K562 (cell line): ENCODE measurements around the gene SOS2. TPM values are rescaled to one million over a fixed set of nuclear protein-coding genes. Genes with fewer than 3 reads are reported as not detected.
A peak's percentile ranks its signal among the peaks of the same experiment; 100 is the strongest.

Experiments used
- ARID4B ChIP-seq: sonication (generic); formaldehyde crosslinking; IDR thresholded peaks from 2 replicates; pipeline ENCODE4 v1.8.0; 2022; ENCODE audit warnings: mild to moderate bottlenecking, missing genetic modification reagents
- E2F6 ChIP-seq, 2 experiments: IDR thresholded peaks; 2 replicates each; pipeline ENCODE4 v1.6.1; 2011; ENCODE audit warnings: borderline replicate concordance in 1 of 2, control low read depth in 1 of 2, low read depth in 1 of 2, low read length in 1 of 2, mild to moderate bottlenecking in 1 of 2, mixed read lengths in 1 of 2, moderate library complexity in 1 of 2; ENCODE audit not compliant: insufficient read depth in 1 of 2, insufficient read length in 1 of 2, poor library complexity in 1 of 2, severe bottlenecking in 1 of 2; ENCODE audit errors: extremely low read depth in 1 of 2
- FIP1L1 ChIP-seq: fragments of 200-400 bp; formaldehyde crosslinking; IDR thresholded peaks from 2 replicates; pipeline ENCODE4 v1.6.1; 2018; ENCODE audit warnings: mild to moderate bottlenecking, low read depth, low read length; ENCODE audit not compliant: poor library complexity, severe bottlenecking
- HNRNPLL ChIP-seq: fragments of 200-400 bp; formaldehyde crosslinking; IDR thresholded peaks from 2 replicates; pipeline ENCODE4 v1.6.1; 2017; ENCODE audit warnings: low read length, low read depth, mild to moderate bottlenecking; ENCODE audit not compliant: poor library complexity, severe bottlenecking
- POLR2B ChIP-seq: fragments of 450-650 bp; IDR thresholded peaks from 2 replicates; pipeline ENCODE4 v1.6.1; 2018; ENCODE audit warnings: low read depth; ENCODE audit not compliant: partially characterized antibody
- RBFOX2 ChIP-seq: fragments of 200-400 bp; formaldehyde crosslinking; IDR thresholded peaks from 2 replicates; pipeline ENCODE4 v1.6.1; 2017; ENCODE audit warnings: low read depth, mild to moderate bottlenecking, low read length, moderate library complexity
- RFX7 ChIP-seq: fragments of 250-450 bp; sonication (Bioruptor Pico); IDR thresholded peaks from 2 replicates; pipeline ENCODE4 v1.5.1; 2021; ENCODE audit warnings: mild to moderate bottlenecking
- SIN3A ChIP-seq, 2 experiments: fragments of 150-350 bp in 1 of 2; IDR thresholded peaks; 2 replicates each; pipeline ENCODE4 v1.6.1; 2011 to 2016; ENCODE audit warnings: borderline replicate concordance in 2 of 2, low read depth in 2 of 2, low read length in 2 of 2, mild to moderate bottlenecking in 2 of 2, moderate library complexity in 2 of 2; ENCODE audit not compliant: control insufficient read depth in 1 of 2
- SP1 ChIP-seq: sonication (generic); formaldehyde crosslinking; IDR thresholded peaks from 2 replicates; pipeline ENCODE4 v1.8.1; 2022; ENCODE audit warnings: mild to moderate bottlenecking, missing genetic modification reagents
- SREBF2 ChIP-seq: sonication (generic); formaldehyde crosslinking; IDR thresholded peaks from 2 replicates; pipeline ENCODE4 v1.4.0; 2020; ENCODE audit warnings: mild to moderate bottlenecking, missing genetic modification reagents
- ZNF124 ChIP-seq: sonication (generic); formaldehyde crosslinking; IDR thresholded peaks from 2 replicates; pipeline ENCODE4 v1.8.1; 2022; ENCODE audit warnings: missing genetic modification reagents
- ZNF408 ChIP-seq: fragments of 250-450 bp; sonication (Bioruptor Pico); IDR thresholded peaks from 2 replicates; pipeline ENCODE4 v1.4.0; 2020; ENCODE audit warnings: low read depth, mild to moderate bottlenecking, moderate library complexity
- polyA plus RNA-seq, 8 experiments: library from polyadenylated mRNA; depleted of rRNA in 4 of 8; stranded (reverse) in 5 of 8; unstranded in 3 of 8; fragments of >200 nt; fragmentation: Nextera tagmentation in 2 of 8; fragmentation: Illumina TruSeq in 1 of 8; extraction: Ambion mirVana in 2 of 8; extraction: Trizol in 1 of 8; gene quantifications; 2 replicates each; pipeline versions ENCODE4 v1.2.1 to v1.2.3, GENCODE V29; 2011 to 2014; ENCODE audit warnings: inconsistent platforms in 1 of 8, missing spikeins in 1 of 8
- total RNA-seq, 7 experiments: library from RNA; depleted of rRNA in 6 of 7; stranded (reverse); fragments of >200 nt in 6 of 7; fragmentation: Illumina TruSeq in 2 of 7; extraction: Trizol in 2 of 7; gene quantifications; 2 replicates each; pipeline versions ENCODE4 v1.2.1 to v1.2.3, GENCODE V29; 2011 to 2021; ENCODE audit warnings: low replicate concordance in 1 of 7
- TF ChIP-seq, protein P1 (sequence below): fragments of 250-450 bp; sonication (Bioruptor Pico); IDR thresholded peaks from 2 replicates; pipeline ENCODE4 v1.4.0; 2020; ENCODE audit warnings: mild to moderate bottlenecking, moderate library complexity, borderline replicate concordance

The SOS2 gene
- total and polyA plus RNA-seq, 9 of the 15 experiments (the other 6 are each of a cell fraction or from before 2014, with no cell fraction given) = 2.2 to 13.1 (median 10.5) TPM

DNA sequence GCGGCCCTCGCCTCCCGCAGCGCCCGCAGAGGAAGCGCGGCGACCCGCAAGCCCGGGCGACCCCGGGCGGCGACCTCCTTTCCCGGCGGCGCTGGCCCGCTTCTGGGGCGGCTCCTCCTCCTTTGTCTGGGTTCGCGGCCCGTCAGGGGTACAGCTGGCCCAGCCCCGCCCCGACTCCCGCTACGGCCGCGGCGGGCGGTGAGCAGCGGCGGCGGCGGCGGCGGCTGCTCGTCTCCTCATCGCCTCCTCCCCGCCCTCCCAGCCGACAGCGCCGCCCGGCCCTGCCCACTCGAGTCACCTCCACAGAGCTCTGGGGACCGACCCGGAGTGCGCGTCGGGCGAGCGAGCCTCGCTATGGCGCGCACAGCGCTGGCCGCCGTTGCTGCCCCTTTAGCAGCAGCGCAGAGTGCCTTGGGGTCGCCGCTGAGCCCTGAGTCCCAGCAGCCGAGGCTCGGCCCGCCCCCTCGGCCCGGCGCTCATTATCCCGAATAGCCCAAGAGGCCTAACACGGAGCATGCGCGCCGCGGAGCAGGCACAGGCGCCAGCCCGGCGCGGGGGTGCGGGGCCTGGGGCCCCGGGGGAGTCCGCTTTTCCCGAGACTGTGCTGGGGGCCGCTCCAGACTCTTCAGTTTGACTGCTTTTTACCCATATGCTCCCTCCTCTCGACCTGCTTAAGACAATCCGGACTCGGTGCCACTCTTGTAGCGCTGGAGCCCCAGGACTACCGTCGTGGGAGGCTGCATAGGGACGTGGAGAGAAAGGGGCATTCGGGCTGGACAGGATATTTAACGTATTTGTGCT is at the start of gene SOS2 (continued):
- TF ChIP-seq E2F6 (IDR thresholded peaks at IDR 0.05; ENCODE audit: borderline replicate concordance in 1 of 2, extremely low read depth in 1 of 2, insufficient read depth in 1 of 2, insufficient read length in 1 of 2, low read depth in 1 of 2, low read length in 1 of 2, poor library complexity in 1 of 2, severe bottlenecking in 1 of 2) = peak in 1 of 2 experiments; percentile 32
- peak; percentile 63 for TF ChIP-seq SP1 (CRISPR knock-in tag)
- TF ChIP-seq ZNF408 (CRISPR knock-in tag) = no peak
- peak; percentile 74 for TF ChIP-seq HNRNPLL
- peak in 1 of 2 experiments; percentile 65; a peak in 1 of 4 replicates for TF ChIP-seq SIN3A (IDR thresholded peaks at IDR 0.05; ENCODE audit: borderline replicate concordance in 2 of 2, control insufficient read depth in 1 of 2, low read depth in 2 of 2, low read length in 2 of 2)
- no peak for TF ChIP-seq RFX7 (CRISPR knock-in tag)
- no peak for TF ChIP-seq ZNF124 (CRISPR knock-in tag)
- TF ChIP-seq RBFOX2 = peak; percentile 92
- TF ChIP-seq SREBF2 = no peak
- 0 out of 2 replicates have a peak, but pooled peaks have one; percentile 51 for TF ChIP-seq ARID4B
- TF ChIP-seq, protein P1, sequence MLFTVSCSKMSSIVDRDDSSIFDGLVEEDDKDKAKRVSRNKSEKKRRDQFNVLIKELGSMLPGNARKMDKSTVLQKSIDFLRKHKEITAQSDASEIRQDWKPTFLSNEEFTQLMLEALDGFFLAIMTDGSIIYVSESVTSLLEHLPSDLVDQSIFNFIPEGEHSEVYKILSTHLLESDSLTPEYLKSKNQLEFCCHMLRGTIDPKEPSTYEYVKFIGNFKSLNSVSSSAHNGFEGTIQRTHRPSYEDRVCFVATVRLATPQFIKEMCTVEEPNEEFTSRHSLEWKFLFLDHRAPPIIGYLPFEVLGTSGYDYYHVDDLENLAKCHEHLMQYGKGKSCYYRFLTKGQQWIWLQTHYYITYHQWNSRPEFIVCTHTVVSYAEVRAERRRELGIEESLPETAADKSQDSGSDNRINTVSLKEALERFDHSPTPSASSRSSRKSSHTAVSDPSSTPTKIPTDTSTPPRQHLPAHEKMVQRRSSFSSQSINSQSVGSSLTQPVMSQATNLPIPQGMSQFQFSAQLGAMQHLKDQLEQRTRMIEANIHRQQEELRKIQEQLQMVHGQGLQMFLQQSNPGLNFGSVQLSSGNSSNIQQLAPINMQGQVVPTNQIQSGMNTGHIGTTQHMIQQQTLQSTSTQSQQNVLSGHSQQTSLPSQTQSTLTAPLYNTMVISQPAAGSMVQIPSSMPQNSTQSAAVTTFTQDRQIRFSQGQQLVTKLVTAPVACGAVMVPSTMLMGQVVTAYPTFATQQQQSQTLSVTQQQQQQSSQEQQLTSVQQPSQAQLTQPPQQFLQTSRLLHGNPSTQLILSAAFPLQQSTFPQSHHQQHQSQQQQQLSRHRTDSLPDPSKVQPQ (CRISPR knock-in tag) = no peak
- peak; percentile 65 for TF ChIP-seq POLR2B
- TF ChIP-seq FIP1L1 = peak; percentile 45
